ENCODE data around the gene MAML2. TPM values are rescaled to one million over a fixed set of nuclear protein-coding genes. Genes with fewer than 3 reads are reported as not detected.

MAML2 gene
- polyA plus RNA-seq, 10 donors = 4.5 to 8.9 (median 6.0) TPM

GRCh38 chr11:96074551-96075310 lies 268.3 kb downstream of the MAML2 start:
- no peak for DNase-seq

GRCh38 chr11:96073536-96073935 lies 269.5 kb downstream of the MAML2 start:
- no peak for DNase-seq

GRCh38 chr11:96072592-96072991 lies 270.4 kb downstream of the MAML2 start:
- DNase-seq = no peak

- no peak for DNase-seq
Observed at GRCh38 chr11:96070453-96070852, 272.5 kb downstream of the MAML2 start.

GRCh38 chr11:96067160-96067559 lies 275.8 kb downstream of the MAML2 start:
- DNase-seq = no peak

- no peak for DNase-seq
Observed at GRCh38 chr11:96065379-96065778, 277.6 kb downstream of the MAML2 start.

GRCh38 chr11:96063886-96064285 lies 279.1 kb downstream of the MAML2 start:
- no peak for DNase-seq

- no peak for DNase-seq
Observed at GRCh38 chr11:96063053-96063452, 279.9 kb downstream of the MAML2 start.

- DNase-seq = no peak
Observed at GRCh38 chr11:96062134-96062533, 280.9 kb downstream of the MAML2 start.

GRCh38 chr11:96061730-96062129 lies 281.3 kb downstream of the MAML2 start:
- no peak for DNase-seq

- DNase-seq = no peak
Observed at GRCh38 chr11:96061069-96061468, 281.9 kb downstream of the MAML2 start.

- DNase-seq = no peak
Observed at GRCh38 chr11:96057502-96057901, 285.5 kb downstream of the MAML2 start.

- DNase-seq = no peak
Observed at GRCh38 chr11:96056576-96056975, 286.4 kb downstream of the MAML2 start.

GRCh38 chr11:96055706-96056387 lies 287.1 kb downstream of the MAML2 start:
- no peak for DNase-seq

GRCh38 chr11:96054870-96055705 lies 287.9 kb downstream of the MAML2 start:
- peak in 1 of 3 donors; percentile 72 for DNase-seq

- DNase-seq = peak in 1 of 3 donors; percentile 42
Observed at GRCh38 chr11:96052921-96053651, 289.9 kb downstream of the MAML2 start.

GRCh38 chr11:96051820-96052219 lies 291.2 kb downstream of the MAML2 start:
- DNase-seq = no peak

- DNase-seq = peak in 1 of 3 donors; percentile 53
Observed at GRCh38 chr11:96050435-96051182, 292.4 kb downstream of the MAML2 start.

- no peak for DNase-seq
Observed at GRCh38 chr11:96049426-96049825, 293.6 kb downstream of the MAML2 start.

- DNase-seq = peak; percentile 70 to 84 (median 71)
Observed at GRCh38 chr11:96045622-96046456, 297.2 kb downstream of the MAML2 start.
